GM23338 (cell line): ENCODE data around the gene HIF3A. TPM values are rescaled to one million over a fixed set of nuclear protein-coding genes. Genes with fewer than 3 reads are reported as not detected.

ENCODE experiments used
- ATAC-seq: fragments of 200-7000 bp; cut with Tn5 transposase; 3 replicates; pipeline ENCODE4 v1.9.1; 2020
- DNase-seq: peaks from one replicate; pipeline ENCODE4 v3.0.0-alpha.2; 2015; ENCODE audit warnings: low spot score
- H2AFZ ChIP-seq: fragments of 200-600 bp; sonication (generic); 2 replicates; pipeline ENCODE4 v1.8.0; 2016; ENCODE audit warnings: antibody characterized with exemption, mild to moderate bottlenecking, moderate library complexity
- H3F3A ChIP-seq: fragments of 200-600 bp; sonication (generic); replicated peaks from 2 replicates; pipeline ENCODE4 v1.8.0; 2017; ENCODE audit warnings: antibody characterized with exemption, mixed run types, low read depth
- H3K27ac ChIP-seq: fragments of 200-600 bp; sonication (generic); 2 replicates; pipeline ENCODE4 v1.6.1; 2016; ENCODE audit warnings: low read depth
- H3K27me3 ChIP-seq: fragments of 200-600 bp; sonication (generic); 2 replicates; pipeline ENCODE4 v1.8.0; 2016; ENCODE audit warnings: mild to moderate bottlenecking, mixed run types, moderate library complexity; ENCODE audit not compliant: insufficient read depth
- H3K36me3 ChIP-seq: fragments of 200-600 bp; sonication (generic); 2 replicates; pipeline ENCODE4 v1.8.0; 2016; ENCODE audit warnings: mild to moderate bottlenecking; ENCODE audit not compliant: insufficient read depth
- H3K4me1 ChIP-seq: fragments of 200-600 bp; sonication (generic); 2 replicates; pipeline ENCODE4 v1.8.0; 2016; ENCODE audit warnings: mild to moderate bottlenecking, moderate library complexity; ENCODE audit not compliant: insufficient read depth
- H3K4me2 ChIP-seq: fragments of 200-600 bp; sonication (generic); 2 replicates; pipeline ENCODE4 v1.7.1; 2017; ENCODE audit warnings: mixed run types
- H3K4me3 ChIP-seq: fragments of 200-600 bp; sonication (generic); 2 replicates; pipeline ENCODE4 v1.6.1; 2016; ENCODE audit warnings: mixed run types
- H3K79me2 ChIP-seq: fragments of 200-600 bp; sonication (generic); replicated peaks from 2 replicates; pipeline ENCODE4 v1.8.0; 2017; ENCODE audit warnings: mild to moderate bottlenecking; ENCODE audit not compliant: insufficient read depth
- H3K9me2 ChIP-seq: fragments of 200-600 bp; sonication (generic); 2 replicates; pipeline ENCODE4 v1.8.0; 2017; ENCODE audit not compliant: insufficient read depth
- H4K20me1 ChIP-seq: fragments of 200-600 bp; sonication (generic); replicated peaks from 2 replicates; pipeline ENCODE4 v1.8.0; 2017; ENCODE audit warnings: mild to moderate bottlenecking; ENCODE audit not compliant: insufficient read depth
- H3K27ac Mint-ChIP-seq: 2 replicates; pipeline ENCODE4 v1.8.0; 2020; ENCODE audit warnings: inconsistent platforms, mild to moderate bottlenecking, moderate library complexity, mixed read lengths
- H3K27me3 Mint-ChIP-seq: 3 replicates; pipeline ENCODE4 v1.8.0; 2022; ENCODE audit warnings: low read depth, mild to moderate bottlenecking, moderate library complexity, mixed read lengths, inconsistent platforms; ENCODE audit not compliant: insufficient read depth, poor library complexity
- H3K36me3 Mint-ChIP-seq: 3 replicates; pipeline ENCODE4 v1.8.0; 2021; ENCODE audit warnings: low read depth, mild to moderate bottlenecking, inconsistent platforms, moderate library complexity, mixed read lengths
- H3K4me1 Mint-ChIP-seq: 3 replicates; pipeline ENCODE4 v1.8.0; 2020; ENCODE audit warnings: mild to moderate bottlenecking, inconsistent platforms, mixed read lengths
- H3K4me3 Mint-ChIP-seq: 3 replicates; pipeline ENCODE4 v1.8.0; 2021; ENCODE audit warnings: moderate library complexity, mild to moderate bottlenecking, inconsistent platforms, mixed read lengths
- H3K9me3 Mint-ChIP-seq: 3 replicates; pipeline ENCODE4 v1.8.0; 2020; ENCODE audit warnings: moderate library complexity, mild to moderate bottlenecking, inconsistent platforms, mixed read lengths
- CREB1 ChIP-seq: fragments of 250-450 bp; sonication (Bioruptor Pico); IDR thresholded peaks from 2 replicates; pipeline ENCODE4 v1.5.0; 2020; ENCODE audit warnings: low read depth, mild to moderate bottlenecking, moderate library complexity
- EZH2 ChIP-seq: fragments of 200-600 bp; sonication (generic); IDR thresholded peaks from one replicate; pipeline ENCODE4 v1.8.0; 2017; ENCODE audit warnings: antibody characterized with exemption, mild to moderate bottlenecking, low read depth; ENCODE audit not compliant: unreplicated experiment
- JUNB ChIP-seq: IDR thresholded peaks from one replicate; pipeline ENCODE4 v1.6.1; 2016; ENCODE audit warnings: antibody characterized with exemption; ENCODE audit not compliant: unreplicated experiment
- NANOG ChIP-seq: IDR thresholded peaks from 2 replicates; pipeline ENCODE4 v1.6.1; 2016; ENCODE audit warnings: antibody characterized with exemption, borderline replicate concordance
- POLR2AphosphoS5 ChIP-seq: IDR thresholded peaks from 2 replicates; pipeline ENCODE4 v1.6.1; 2016; ENCODE audit warnings: antibody characterized with exemption, low read depth
- ZNF114 ChIP-seq: fragments of 250-450 bp; sonication (Bioruptor Pico); IDR thresholded peaks from 2 replicates; pipeline ENCODE4 v1.5.0; 2020; ENCODE audit warnings: mild to moderate bottlenecking, moderate library complexity
- ZNF331 ChIP-seq: fragments of 250-450 bp; sonication (Bioruptor Pico); IDR thresholded peaks from 2 replicates; pipeline ENCODE4 v1.5.0; 2020; ENCODE audit warnings: low read depth, mild to moderate bottlenecking, moderate library complexity
- polyA plus RNA-seq: library from polyadenylated mRNA; unstranded; fragments of >200 nt; fragmentation: Nextera tagmentation; extraction: Ambion mirVana; gene quantifications from 2 replicates; pipeline ENCODE4 v1.2.1, GENCODE V29; 2016
- total RNA-seq: library from RNA; depleted of rRNA; stranded (reverse); fragments of >200 nt; shearing (Covaris generic); gene quantifications from 2 replicates; pipeline ENCODE4 v1.2.3, GENCODE V29; 2014
- TF ChIP-seq, protein P1 (sequence below): IDR thresholded peaks from 2 replicates; pipeline ENCODE4 v1.6.1; 2016; ENCODE audit warnings: antibody characterized with exemption
- TF ChIP-seq, protein P2 (sequence below), 2 experiments: fragments of 200-600 bp in 1 of 2; sonication (generic) in 1 of 2; conservative IDR thresholded peaks; 2 replicates each; pipeline versions ENCODE4 v1.5.1 to v1.6.1; 2016 to 2017; ENCODE audit warnings: antibody characterized with exemption in 2 of 2, low read depth in 2 of 2, mild to moderate bottlenecking in 2 of 2, moderate library complexity in 1 of 2
- TF ChIP-seq, protein P3 (sequence below): fragments of 250-450 bp; sonication (Bioruptor Pico); IDR thresholded peaks from 2 replicates; pipeline ENCODE4 v1.5.0; 2020; ENCODE audit warnings: mild to moderate bottlenecking, moderate library complexity

HIF3A gene
- total and polyA plus RNA-seq, 2 experiments from 2014 or later: 20.4 to 70.5 TPM

DNA sequence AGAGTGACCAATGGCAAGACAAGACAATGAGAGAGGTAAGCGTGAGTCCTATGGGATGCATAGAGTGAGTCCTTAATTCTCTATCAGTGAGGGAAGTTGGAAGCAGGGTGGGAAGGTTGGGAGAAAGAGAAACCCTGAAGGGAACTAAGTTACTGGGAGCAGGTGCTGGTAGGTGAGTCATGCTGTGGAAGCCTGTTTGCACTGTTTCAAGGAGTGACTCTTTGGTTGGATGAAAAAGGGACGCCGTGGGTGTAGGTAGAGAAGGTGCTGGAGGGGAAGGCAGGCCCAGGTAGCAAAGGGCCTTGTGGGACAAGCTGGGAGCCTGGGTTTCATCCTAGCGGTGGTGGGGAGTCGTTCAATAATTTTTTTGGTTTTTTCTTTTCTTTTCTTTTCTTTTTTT lies 45.4 kb upstream of the HIF3A start (continued):
- TF ChIP-seq NANOG: no peak
- TF ChIP-seq, protein P1, sequence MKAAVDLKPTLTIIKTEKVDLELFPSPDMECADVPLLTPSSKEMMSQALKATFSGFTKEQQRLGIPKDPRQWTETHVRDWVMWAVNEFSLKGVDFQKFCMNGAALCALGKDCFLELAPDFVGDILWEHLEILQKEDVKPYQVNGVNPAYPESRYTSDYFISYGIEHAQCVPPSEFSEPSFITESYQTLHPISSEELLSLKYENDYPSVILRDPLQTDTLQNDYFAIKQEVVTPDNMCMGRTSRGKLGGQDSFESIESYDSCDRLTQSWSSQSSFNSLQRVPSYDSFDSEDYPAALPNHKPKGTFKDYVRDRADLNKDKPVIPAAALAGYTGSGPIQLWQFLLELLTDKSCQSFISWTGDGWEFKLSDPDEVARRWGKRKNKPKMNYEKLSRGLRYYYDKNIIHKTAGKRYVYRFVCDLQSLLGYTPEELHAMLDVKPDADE: no peak
- TF ChIP-seq POLR2AphosphoS5: no peak
- TF ChIP-seq CREB1 (CRISPR knock-in tag): no peak
- TF ChIP-seq, protein P2, sequence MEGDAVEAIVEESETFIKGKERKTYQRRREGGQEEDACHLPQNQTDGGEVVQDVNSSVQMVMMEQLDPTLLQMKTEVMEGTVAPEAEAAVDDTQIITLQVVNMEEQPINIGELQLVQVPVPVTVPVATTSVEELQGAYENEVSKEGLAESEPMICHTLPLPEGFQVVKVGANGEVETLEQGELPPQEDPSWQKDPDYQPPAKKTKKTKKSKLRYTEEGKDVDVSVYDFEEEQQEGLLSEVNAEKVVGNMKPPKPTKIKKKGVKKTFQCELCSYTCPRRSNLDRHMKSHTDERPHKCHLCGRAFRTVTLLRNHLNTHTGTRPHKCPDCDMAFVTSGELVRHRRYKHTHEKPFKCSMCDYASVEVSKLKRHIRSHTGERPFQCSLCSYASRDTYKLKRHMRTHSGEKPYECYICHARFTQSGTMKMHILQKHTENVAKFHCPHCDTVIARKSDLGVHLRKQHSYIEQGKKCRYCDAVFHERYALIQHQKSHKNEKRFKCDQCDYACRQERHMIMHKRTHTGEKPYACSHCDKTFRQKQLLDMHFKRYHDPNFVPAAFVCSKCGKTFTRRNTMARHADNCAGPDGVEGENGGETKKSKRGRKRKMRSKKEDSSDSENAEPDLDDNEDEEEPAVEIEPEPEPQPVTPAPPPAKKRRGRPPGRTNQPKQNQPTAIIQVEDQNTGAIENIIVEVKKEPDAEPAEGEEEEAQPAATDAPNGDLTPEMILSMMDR (conservative IDR thresholded peaks at IDR 0.05; ENCODE audit: low read depth in 2 of 2): no peak
- no peak for TF ChIP-seq ZNF331 (CRISPR knock-in tag)
- TF ChIP-seq EZH2: no peak
- TF ChIP-seq ZNF114 (CRISPR knock-in tag): no peak

DNA sequence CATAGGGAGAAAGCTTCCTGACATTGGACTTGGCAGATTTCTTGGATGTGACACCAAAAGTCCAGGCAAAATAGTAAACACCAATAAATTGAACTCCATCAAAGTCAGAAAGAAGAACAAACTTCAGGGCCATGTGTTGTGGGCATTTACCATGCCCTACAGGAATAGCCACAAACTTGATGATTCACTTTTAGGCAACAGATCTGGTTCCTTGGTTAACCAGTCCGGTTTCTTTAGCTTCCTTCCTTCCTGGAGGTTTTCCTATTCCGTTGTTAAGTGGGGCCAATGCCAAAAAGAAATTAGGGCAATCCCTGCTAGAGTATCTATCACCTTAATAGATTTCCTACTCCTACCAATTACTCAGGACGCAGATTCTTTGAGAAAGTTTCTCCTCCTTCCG lies 42.1 kb upstream of the HIF3A start:
- ATAC-seq: no peak
- Mint-ChIP-seq H3K9me3 (no peaks in the 10 kb centered on the region), H3K4me1 (peaks cover 3% of the 10 kb centered on the region; the same call in 2 of the 3 replicates), H3K27ac (no peak overlapping the region), H3K4me3 (no peak overlapping the region), H3K36me3 (no peaks in the 10 kb centered on the region), H3K27me3 (no peaks in the 10 kb centered on the region)
- H3K4me2 ChIP-seq: no peak overlapping the region
- H3K4me1 ChIP-seq: no peaks in the 10 kb centered on the region
- H3K4me3 ChIP-seq: no peak overlapping the region
- no peaks in the 10 kb centered on the region for H4K20me1 ChIP-seq
- H3K27me3 ChIP-seq: no peaks in the 10 kb centered on the region
- H3K9me2 ChIP-seq: no peaks in the 10 kb centered on the region
- DNase-seq: no peak
- no peaks in the 10 kb centered on the region for H3K79me2 ChIP-seq
- H3F3A ChIP-seq: no peaks in the 10 kb centered on the region
- H3K27ac ChIP-seq: no peak overlapping the region
- H2AFZ ChIP-seq: no peak overlapping the region
- H3K36me3 ChIP-seq: no peaks in the 10 kb centered on the region
- no peak for TF ChIP-seq JUNB
- no peak for TF ChIP-seq ZNF331 (CRISPR knock-in tag)
- TF ChIP-seq, protein P1: no peak
- TF ChIP-seq, protein P2 (conservative IDR thresholded peaks at IDR 0.05; ENCODE audit: low read depth in 2 of 2): no peak
- TF ChIP-seq, protein P3, sequence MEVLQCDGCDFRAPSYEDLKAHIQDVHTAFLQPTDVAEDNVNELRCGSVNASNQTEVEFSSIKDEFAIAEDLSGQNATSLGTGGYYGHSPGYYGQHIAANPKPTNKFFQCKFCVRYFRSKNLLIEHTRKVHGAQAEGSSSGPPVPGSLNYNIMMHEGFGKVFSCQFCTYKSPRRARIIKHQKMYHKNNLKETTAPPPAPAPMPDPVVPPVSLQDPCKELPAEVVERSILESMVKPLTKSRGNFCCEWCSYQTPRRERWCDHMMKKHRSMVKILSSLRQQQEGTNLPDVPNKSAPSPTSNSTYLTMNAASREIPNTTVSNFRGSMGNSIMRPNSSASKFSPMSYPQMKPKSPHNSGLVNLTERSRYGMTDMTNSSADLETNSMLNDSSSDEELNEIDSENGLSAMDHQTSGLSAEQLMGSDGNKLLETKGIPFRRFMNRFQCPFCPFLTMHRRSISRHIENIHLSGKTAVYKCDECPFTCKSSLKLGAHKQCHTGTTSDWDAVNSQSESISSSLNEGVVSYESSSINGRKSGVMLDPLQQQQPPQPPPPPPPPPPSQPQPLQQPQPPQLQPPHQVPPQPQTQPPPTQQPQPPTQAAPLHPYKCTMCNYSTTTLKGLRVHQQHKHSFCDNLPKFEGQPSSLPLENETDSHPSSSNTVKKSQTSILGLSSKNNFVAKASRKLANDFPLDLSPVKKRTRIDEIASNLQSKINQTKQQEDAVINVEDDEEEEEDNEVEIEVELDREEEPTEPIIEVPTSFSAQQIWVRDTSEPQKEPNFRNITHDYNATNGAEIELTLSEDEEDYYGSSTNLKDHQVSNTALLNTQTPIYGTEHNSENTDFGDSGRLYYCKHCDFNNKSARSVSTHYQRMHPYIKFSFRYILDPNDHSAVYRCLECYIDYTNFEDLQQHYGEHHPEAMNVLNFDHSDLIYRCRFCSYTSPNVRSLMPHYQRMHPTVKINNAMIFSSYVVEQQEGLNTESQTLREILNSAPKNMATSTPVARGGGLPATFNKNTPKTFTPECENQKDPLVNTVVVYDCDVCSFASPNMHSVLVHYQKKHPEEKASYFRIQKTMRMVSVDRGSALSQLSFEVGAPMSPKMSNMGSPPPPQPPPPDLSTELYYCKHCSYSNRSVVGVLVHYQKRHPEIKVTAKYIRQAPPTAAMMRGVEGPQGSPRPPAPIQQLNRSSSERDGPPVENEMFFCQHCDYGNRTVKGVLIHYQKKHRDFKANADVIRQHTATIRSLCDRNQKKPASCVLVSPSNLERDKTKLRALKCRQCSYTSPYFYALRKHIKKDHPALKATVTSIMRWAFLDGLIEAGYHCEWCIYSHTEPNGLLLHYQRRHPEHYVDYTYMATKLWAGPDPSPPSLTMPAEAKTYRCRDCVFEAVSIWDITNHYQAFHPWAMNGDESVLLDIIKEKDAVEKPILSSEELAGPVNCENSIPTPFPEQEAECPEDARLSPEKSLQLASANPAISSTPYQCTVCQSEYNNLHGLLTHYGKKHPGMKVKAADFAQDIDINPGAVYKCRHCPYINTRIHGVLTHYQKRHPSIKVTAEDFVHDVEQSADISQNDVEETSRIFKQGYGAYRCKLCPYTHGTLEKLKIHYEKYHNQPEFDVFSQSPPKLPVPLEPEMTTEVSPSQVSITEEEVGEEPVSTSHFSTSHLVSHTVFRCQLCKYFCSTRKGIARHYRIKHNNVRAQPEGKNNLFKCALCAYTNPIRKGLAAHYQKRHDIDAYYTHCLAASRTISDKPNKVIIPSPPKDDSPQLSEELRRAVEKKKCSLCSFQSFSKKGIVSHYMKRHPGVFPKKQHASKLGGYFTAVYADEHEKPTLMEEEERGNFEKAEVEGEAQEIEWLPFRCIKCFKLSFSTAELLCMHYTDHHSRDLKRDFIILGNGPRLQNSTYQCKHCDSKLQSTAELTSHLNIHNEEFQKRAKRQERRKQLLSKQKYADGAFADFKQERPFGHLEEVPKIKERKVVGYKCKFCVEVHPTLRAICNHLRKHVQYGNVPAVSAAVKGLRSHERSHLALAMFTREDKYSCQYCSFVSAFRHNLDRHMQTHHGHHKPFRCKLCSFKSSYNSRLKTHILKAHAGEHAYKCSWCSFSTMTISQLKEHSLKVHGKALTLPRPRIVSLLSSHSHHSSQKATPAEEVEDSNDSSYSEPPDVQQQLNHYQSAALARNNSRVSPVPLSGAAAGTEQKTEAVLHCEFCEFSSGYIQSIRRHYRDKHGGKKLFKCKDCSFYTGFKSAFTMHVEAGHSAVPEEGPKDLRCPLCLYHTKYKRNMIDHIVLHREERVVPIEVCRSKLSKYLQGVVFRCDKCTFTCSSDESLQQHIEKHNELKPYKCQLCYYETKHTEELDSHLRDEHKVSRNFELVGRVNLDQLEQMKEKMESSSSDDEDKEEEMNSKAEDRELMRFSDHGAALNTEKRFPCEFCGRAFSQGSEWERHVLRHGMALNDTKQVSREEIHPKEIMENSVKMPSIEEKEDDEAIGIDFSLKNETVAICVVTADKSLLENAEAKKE (CRISPR knock-in tag): no peak
